EL (cell line): ENCODE data around the gene ATF3.

Experiments used
- DNase-seq: peaks from one replicate; pipeline ENCODE4 v3.0.0-alpha.2; 2016

The ATF3 gene

DNA sequence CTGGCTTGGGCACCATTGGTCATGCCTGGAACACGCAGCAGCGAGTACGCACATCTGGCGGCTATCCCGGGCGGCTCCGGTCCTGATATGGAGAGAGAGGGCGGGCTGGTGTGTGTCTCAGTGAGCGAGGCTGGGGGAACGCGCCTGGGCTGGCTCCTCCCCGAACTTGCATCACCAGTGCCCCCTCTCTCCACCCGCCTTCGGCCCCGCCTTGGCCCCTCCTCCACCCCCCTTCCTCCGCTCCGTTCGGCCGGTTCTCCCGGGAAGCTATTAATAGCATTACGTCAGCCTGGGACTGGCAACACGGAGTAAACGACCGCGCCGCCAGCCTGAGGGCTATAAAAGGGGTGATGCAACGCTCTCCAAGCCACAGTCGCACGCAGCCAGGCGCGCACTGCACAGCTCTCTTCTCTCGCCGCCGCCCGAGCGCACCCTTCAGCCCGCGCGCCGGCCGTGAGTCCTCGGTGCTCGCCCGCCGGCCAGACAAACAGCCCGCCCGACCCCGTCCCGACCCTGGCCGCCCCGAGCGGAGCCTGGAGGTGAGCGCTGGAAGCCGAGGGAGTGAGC lies at the start of gene ATF3:
ATF3 (plus strand) TSS at position 370 of the 567 bp plus-strand sequence. CDS start 6,261 bp downstream, outside the sequence.
- DNase-seq: peak; percentile 100

- DNase-seq: no peak
These were observed 48.6 kb upstream of the ATF3 start for GRCh38 chr1:212559929-212560328.

GRCh38 chr1:212560933-212561460 lies 47.6 kb upstream of the ATF3 start:
- DNase-seq: no peak

GRCh38 chr1:212561501-212561931 lies 47.0 kb upstream of the ATF3 start:
- DNase-seq: peak; percentile 79

- no peak for DNase-seq
These were observed 45.8 kb upstream of the ATF3 start for GRCh38 chr1:212562771-212563170.

DNA sequence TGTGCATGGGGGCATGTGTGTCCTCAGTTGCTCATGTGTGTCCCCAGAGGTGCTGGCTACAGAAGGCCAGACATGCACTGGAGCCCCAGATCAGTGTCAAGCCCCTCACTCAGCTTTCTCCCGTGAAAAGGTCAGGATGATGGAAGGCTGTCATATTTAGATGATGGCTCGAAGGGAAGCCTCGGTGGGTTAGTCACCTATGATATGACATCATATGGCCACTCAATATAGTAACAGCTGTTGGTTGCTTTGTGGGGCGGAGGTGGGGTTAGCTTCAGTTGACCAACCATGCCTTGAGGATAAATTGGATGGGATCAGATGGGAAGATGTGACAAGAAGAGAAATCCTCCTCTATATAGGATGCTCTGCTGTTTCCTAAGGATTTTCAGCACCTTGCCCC lies 43.5 kb upstream of the ATF3 start:
- DNase-seq: no peak

GRCh38 chr1:212565571-212566305 lies 42.8 kb upstream of the ATF3 start:
- no peak for DNase-seq

GRCh38 chr1:212566522-212567479 lies 41.8 kb upstream of the ATF3 start:
- DNase-seq: peak; percentile 82

DNA sequence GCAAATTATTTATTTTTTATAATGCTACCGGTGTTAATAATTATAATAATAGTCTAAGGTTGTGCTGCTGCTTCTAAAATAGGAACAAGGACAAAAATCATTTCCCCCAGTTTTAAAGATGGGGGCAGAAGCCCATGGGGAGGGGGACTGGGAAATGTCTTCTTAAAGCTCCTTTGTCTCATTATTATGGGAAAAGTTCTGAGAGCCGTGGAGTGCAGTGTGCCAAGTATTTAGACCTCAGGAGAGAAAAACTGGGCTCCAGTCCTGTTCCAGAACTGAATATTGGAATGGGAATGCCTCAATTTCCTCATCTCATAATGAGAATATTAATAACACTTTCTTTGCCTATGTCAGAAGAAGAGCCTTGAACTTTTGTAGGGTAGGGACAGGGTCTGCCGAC lies 40.9 kb upstream of the ATF3 start:
- no peak for DNase-seq

- no peak for DNase-seq
These were observed 39.5 kb upstream of the ATF3 start for GRCh38 chr1:212568978-212569537.

- no peak for DNase-seq
These were observed 33.8 kb upstream of the ATF3 start for GRCh38 chr1:212574732-212575131.

- no peak for DNase-seq
These were observed 33.2 kb upstream of the ATF3 start for GRCh38 chr1:212575333-212575732.

DNA sequence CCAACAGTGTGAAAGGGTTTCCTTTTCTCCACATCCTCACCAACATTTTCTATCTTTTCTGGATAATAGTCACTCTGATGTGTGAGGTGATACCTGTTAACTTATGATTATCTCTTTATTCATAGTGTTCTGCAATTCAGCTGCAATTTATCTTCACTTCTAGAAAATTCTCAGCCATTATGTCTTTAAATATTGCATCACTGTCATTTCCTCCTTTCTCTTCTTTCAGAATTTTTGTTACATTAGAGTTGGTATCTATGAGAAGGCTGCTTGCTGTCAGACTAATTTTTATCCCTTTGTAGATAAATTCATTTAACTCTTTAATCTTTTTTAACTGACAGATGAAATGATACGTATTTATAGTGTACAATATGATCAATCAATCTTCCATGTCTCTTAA lies 30.5 kb upstream of the ATF3 start:
- no peak for DNase-seq

DNA sequence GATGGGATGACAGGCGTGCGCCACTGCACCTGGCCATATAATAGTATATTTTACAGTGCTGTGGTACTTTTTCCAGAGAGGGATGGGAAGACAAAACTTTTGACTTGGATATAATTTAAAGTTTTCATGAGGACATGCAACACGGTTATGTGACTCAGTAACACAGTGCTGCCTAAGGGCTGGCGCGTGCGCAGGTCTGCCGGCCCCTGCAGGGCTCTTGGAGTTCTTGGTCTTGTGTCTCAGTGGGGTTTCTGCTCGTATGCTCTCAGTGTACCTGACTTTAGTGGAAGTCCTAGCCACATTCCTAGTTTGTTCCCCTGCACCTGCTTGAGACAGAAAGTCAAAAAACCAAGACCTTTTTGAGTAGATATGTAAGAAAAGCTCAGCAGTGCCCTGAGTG lies 27.5 kb upstream of the ATF3 start:
- no peak for DNase-seq

DNA sequence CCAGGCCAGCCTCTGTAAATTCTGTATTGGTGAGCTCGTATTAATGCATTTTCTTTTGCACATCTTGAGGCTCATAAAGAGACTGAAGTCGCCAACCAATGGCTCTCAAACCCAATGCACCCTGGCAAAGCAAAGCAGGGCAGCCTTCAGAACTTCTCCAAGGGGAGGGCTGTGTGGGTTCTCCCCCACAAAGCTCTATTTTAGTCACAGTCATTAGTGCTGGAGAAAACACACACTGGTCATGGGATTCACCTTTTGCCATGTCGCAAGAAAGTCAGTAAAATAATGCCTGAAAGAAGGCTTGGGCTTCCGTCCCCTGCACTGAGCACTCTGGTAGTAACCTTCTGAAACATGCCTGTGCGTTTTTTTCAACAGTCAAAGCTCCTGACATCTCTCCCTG lies 26.3 kb upstream of the ATF3 start:
- DNase-seq: no peak

DNA sequence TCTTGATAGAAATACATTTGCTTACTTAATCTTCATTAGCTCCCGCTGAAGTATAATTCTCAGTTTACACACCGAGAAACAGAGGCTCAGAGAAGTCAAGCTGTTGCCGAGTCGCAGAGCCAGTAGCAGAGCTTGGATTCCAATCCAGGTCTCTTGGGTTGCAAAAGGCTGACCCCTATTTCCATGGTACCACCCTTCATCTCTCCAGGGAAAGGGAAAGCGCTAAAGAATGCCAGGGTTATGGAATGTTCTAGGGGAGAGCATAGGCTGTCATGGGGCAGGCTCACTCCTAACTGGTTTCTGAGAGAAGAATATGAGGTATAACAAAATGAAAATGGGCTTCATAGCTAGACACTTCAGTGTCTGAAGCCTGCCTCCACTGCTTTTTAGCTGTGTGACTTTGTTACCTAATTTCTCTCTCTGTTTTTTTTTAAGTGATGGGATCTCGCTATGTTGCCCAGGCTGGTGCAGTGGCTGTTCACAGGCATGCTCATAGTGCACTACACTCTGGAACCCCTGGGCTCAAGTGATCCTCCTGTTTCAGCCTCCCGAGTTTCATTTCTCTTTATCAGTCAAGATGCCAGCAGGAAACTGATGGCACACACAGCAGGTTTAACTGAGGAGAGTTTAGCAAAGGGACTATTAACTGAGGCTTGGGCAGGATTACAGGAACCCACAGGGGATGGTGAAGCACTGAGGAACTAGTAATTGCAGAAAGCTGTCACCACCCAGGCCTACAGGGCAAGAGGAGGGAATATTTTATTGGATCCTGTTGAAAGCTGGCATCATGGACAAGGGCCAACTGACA lies 25.5 kb upstream of the ATF3 start:
- no peak for DNase-seq

DNA sequence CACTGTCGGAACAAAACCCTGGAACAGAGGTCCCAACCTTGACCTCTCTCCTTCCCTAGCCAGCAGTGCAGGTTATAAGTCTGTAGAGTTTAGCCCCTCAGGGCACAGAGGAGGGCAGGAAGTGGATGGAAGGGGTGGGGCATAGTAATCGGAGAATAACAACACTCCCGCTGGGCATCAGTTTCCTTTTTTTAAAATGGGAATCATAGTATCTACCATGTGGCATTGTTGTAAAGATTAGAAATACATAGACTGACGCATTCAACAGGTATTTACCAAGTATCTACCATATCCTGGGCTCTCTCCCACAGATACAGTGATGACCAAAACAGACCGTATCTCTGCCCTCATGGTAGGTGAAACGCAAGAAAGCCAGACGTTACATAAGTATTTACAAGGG lies 24.9 kb upstream of the ATF3 start:
- DNase-seq: no peak

DNA sequence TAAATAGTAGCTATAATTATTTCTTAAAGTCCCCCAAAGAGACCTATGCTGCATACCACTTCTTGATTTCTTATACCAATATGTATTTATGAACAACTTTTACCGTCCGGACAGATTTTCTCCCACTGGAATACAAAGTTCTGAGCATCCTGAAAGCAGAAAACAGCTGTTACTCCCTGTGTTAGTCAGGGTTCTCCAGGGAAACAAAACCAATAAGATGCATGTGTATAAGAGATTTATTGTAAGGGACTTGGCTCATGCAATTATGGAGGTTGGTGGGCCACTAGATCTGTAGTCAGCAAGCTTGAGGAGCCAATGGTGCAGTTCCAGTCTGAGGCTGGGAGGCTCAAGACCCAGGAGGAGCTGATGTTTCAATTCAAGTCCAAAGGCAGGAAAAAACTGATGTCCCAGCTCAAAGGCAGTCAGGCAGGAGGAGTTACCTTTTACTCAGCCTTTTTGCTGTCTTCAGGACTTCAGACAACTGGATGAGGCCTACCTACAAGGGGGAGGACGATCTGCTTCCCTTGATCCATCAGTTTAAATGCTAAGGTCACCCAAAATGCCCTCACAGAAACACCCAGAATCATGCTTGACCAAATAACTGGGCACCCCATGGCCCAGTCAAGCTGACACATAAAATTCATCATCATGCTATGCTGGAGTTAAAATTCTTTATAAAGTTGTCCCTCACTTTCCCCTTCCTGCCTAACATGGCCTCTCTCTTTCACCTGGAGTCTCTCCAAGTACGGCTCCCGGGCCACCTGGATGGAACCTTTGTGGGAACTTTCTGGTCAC lies 24.3 kb upstream of the ATF3 start:
- no peak for DNase-seq

DNA sequence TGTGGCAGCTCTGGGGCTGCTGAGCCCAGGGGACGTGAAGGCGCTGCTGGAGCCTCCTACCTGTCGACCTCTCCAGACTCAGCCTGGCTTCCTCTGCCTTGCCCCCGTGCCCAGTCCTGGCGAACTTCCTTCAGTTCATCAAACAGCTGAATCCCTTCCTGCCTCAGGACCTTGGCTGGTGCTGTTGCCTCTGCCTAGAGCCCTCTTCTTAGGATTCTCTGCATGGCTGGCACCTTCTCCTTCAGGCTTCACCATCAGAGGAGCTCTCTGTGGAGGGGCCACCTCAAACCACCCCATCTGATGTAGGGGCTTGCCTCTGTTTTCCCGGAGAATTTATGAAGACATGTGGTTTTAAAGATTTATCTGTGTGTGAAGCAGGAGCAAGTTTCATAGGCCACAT lies 23.4 kb upstream of the ATF3 start:
- DNase-seq: no peak

DNA sequence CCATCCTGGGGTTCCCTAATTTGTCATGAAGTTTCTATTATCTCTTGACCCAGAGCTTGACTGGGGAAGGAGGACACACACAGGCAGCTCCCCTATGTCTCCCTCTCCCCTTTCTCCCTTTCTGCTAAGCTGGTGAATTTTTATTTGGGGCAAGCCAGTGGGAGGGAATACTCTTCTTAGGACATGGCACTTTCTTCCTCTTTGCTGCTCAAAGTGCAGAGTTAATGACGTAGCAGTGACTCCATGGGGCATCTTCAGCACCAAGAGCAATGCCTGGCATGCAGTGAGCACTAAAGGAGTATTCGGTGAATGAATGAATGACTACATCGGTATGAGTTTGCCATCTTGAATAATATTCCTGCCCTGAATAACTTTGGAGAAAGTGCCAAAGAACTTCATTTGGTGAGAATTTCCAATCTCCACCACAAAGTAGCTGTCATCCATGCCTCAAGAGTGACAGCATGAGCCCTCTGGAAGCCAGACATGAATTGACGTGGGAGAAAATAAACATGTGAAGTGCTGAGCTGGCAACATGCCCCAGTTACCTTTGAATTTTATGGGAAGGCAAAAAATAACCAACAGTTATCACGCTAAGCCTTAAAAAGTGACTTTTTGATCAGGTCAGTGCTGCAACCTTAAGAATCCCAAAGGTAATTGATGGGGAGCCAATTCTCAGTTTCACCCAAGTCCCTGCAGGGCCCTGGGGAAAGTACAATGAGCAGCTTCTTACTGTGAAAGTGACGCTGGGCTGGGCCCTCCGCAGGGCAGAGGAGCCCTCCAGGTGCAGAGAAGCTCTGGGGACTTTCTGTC lies 22.1 kb upstream of the ATF3 start:
- no peak for DNase-seq
